AG10803 (cell line): ENCODE data around the gene MYZAP.
"Not testable (repeated sequence)": the region's sequence is repeated elsewhere in the genome, so short reads cannot be mapped to it uniquely, and the experiment has no call there.

Experiments
- DNase-seq: peaks from one replicate; pipeline ENCODE4 v3.0.0; 2010; ENCODE audit warnings: low read depth
- H3K4me3 ChIP-seq: 2 replicates; pipeline ENCODE4 v1.5.1; 2011; ENCODE audit warnings: mild to moderate bottlenecking, low read length, control low read depth
- TF ChIP-seq, protein P1 (sequence below): conservative IDR thresholded peaks from 2 replicates; pipeline ENCODE4 v1.5.1; 2011; ENCODE audit warnings: mild to moderate bottlenecking, low read length, control low read depth, inconsistent platforms

The MYZAP gene

DNA sequence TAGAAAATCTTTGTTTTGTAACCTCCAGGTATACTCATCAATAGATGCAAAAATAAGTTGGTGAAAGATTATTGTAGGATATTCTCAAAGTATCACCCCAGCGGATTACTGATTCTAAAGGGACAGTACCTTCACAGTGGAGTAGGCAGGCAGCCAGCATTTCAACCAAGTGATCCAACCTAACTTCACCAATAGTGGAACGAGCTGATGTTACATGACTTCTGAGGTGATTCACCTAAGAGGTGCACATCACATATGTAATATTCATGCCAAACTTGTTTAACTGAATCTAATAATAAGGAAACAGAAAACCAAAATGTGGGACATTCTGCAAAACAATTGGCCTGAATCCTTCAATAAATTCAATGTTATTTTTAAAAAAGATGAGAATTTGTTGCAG lies 14.3 kb downstream of the MYZAP start:
- no peak overlapping the region for H3K4me3 ChIP-seq
- no peak for DNase-seq
- TF ChIP-seq, protein P1, sequence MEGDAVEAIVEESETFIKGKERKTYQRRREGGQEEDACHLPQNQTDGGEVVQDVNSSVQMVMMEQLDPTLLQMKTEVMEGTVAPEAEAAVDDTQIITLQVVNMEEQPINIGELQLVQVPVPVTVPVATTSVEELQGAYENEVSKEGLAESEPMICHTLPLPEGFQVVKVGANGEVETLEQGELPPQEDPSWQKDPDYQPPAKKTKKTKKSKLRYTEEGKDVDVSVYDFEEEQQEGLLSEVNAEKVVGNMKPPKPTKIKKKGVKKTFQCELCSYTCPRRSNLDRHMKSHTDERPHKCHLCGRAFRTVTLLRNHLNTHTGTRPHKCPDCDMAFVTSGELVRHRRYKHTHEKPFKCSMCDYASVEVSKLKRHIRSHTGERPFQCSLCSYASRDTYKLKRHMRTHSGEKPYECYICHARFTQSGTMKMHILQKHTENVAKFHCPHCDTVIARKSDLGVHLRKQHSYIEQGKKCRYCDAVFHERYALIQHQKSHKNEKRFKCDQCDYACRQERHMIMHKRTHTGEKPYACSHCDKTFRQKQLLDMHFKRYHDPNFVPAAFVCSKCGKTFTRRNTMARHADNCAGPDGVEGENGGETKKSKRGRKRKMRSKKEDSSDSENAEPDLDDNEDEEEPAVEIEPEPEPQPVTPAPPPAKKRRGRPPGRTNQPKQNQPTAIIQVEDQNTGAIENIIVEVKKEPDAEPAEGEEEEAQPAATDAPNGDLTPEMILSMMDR: no peak

DNA sequence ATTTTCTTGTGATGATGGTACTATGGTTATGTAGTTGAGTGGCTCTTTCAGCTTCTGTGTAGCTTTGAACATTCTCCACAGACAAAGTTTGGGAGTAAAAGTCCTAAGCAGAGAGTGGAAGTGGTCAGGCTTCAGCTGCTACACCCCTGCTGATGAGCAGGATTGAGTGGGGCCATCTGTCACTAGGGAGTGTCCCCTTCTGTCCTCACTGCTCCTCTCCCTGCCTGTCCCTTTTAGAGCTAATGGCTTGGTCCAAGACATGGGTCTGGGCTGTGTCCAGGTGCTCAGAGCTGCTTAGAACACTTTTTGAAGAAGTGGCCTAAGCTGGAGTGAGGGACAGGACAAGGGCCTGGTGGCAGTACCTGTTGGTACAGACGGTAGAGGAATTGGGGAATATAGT lies 15.1 kb downstream of the MYZAP start:
- TF ChIP-seq, protein P1: no peak
- DNase-seq: no peak
- H3K4me3 ChIP-seq: no peak overlapping the region

DNA sequence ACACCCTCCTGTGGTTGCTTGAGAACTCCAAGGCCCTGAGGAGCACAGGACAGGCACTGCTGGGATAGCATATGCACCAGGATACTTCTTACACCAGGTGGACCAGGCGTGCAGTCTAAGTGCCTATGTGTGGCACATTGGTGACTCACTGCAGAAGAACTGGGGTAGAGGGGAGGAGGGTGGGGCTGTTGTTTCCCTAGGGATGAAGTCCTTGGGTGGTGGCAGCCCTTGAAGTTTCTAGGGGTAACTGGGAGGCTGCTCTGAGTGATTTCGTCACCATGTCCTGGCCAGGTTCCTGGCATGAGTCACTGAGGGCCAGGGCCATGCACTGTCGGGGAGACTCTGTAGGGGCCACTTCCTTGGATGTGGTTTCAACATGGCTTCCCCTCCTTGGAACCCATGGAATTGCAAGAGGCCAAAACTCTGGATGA lies 15.9 kb downstream of the MYZAP start:
- TF ChIP-seq, protein P1: no peak
- no peak overlapping the region for H3K4me3 ChIP-seq
- peak; percentile 43 for DNase-seq

DNA sequence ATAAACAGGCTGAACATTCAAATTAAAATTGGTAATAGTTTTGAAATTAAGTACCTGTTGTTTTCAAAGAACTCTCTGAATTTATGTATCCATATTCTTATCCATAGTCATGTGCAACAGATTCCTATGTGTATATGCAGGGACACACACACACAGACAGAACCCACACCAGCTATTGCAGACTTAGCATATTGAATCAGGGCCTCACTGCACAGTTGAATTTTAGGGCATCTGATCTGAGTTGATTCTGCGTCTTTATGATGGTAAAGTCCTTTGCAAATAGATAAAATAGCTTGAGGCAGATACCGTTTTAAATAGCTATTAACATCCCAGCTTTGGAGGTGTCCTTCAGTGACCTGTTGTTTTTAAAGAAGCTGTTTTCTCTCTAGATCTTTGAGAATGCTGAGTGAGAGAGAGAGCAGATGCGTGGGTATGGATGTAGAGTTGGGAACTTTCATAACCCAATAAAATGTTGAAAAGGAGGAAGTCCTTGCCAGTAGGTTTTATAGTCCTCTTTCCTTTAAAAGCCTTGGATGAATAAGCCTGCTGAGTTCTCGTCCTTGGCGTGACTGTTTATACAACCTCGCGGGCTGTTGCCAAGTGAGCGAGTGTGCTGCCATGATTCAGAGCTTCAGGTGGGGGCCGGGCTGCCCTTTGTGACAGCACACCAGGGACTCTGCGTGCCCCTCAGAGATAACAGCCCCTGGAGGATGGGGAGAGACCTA lies 18.3 kb downstream of the MYZAP start:
- TF ChIP-seq, protein P1: no peak
- H3K4me3 ChIP-seq: no peak overlapping the region
- DNase-seq: peak; percentile 43

DNA sequence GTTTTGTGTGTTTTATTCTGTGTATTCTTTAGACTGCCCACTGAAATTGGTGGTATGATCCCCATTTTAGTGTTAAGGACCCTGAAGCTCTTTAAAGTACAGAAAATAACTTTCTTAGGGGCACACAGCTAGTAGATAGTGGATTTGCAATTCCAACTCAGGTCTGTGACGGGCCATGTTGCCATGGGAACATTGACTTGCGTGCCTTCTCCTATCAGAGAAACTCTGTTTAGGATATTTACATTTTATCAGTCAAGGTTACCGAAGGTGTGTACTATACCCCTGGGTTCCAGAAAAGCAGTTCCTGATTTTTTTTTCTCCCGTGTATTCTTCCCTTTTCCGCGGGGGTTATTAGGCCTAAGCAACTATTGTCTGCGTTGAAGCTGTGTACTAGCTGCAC lies 19.4 kb downstream of the MYZAP start:
- H3K4me3 ChIP-seq: no peak overlapping the region
- no peak for DNase-seq
- TF ChIP-seq, protein P1: no peak

DNA sequence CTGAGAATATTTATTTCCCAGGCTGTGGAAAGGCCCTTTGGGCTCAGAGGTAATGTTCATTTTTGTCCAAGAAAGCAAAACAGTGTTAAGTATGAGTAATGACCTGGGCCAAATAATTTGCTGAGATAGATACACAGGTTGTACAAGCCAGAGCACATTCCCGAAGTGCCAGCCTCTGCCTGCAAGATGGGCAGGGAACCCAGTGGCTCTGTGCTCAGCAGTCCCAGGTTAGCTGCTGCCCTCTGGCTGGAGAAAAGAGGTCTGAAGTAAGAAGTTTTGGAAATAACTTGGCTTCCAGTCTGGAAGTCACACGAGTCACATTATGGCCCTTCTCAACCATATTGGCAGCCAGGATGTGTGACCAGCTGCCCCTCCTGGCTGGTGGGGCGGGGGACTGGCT lies 20.2 kb downstream of the MYZAP start:
- H3K4me3 ChIP-seq: no peak overlapping the region
- DNase-seq: peak; percentile 29
- TF ChIP-seq, protein P1: peak; percentile 35

DNA sequence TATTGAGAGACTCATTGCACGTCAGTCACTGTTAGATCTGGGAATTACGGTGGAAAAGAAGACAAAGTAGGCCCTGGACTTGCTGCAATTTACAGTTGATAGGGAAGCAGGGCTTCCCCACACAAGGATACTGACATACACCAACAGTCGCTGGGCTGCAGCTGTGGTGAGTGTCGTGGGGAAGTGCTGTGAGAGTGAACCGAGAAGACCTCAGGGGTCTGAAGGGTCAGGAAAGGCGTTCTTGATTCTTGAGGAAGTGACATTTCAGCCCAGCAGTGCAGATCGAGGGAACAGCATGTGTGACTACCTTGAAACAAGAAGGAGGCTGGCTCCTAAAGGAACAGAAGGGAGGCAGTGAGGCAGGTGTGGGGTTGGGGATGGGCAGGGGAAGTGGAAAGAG lies 22.5 kb downstream of the MYZAP start:
- TF ChIP-seq, protein P1: no peak
- no peak overlapping the region for H3K4me3 ChIP-seq
- DNase-seq: no peak

DNA sequence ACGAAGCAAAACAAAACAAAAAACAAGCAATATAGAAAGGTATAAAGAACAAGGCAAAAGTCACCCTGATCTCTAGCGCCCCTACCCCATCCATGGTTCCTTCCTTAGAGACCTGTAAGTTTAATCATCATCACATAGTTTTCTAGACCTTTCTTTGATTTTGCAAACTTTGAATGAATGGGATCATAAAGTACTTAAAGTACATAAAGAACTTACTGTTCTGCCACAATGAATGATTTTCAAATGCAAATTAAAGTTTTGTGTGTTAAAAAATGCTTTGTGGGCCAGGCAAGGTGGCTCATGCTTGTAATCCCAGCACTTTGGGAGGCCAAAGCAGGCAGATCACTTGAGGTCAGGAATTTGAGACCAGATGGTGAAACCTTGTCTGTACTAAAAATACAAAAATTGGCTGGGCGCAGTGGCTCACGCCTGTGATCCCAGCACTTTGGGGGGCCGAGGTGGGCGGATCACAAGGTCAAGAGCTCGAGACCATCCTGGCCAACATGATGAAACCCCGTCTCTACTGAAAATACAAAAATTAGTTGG lies 24.3 kb downstream of the MYZAP start:
- not testable (repeated sequence) for DNase-seq, H3K4me3 ChIP-seq
